ENCODE data around the gene OR5AN1.
"Not testable (repeated sequence)": the region's sequence is repeated elsewhere in the genome, so short reads cannot be mapped to it uniquely, and the experiment has no call there.

OR5AN1 gene, protein sequence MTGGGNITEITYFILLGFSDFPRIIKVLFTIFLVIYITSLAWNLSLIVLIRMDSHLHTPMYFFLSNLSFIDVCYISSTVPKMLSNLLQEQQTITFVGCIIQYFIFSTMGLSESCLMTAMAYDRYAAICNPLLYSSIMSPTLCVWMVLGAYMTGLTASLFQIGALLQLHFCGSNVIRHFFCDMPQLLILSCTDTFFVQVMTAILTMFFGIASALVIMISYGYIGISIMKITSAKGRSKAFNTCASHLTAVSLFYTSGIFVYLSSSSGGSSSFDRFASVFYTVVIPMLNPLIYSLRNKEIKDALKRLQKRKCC

DNA sequence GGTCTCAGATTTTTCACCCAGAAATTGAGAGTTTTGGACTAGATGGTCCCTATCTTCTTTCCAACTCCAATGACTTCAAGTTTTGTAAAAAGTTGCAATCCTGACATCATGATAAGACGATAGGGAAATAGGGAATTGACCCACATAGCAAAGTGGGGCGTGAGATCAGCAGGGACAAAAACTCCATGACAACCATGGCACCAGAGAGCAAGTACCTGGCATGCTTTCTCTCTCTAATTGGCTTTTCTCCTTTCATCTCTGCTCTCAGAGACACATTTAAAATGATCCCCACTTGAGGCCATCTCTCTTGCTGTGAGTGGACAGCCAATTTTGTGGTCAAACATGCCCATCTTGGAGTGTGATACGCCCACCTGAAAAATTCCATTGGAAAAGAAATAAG is at the start of gene OR5AN1:
Gene OR5AN1, plus strand, starts transcription at position 301 of the 400 bp plus-strand sequence. CDS start 5,564 bp downstream, outside the sequence.
- DNase-seq: no peak

DNA sequence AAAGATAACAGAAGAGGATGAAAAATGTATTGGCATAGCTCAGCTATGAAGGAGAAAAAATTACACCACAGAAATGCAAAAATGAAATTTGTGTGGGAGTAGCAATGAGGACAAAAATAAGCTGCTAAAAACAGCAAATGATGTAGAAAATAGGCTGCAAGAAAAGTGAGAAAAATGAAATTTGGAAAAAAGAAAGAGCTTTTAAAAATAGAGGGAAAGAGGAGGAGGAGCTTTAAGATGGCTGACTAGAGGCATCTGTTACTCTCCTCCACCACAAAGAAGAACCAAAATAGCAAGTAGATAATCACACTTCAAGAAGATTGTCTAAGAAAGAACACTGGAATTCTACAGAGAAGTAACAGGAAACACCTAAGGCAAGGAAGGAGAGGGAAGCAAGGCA is 23.7 kb upstream of the OR5AN1 start:
- no peak for DNase-seq

DNA sequence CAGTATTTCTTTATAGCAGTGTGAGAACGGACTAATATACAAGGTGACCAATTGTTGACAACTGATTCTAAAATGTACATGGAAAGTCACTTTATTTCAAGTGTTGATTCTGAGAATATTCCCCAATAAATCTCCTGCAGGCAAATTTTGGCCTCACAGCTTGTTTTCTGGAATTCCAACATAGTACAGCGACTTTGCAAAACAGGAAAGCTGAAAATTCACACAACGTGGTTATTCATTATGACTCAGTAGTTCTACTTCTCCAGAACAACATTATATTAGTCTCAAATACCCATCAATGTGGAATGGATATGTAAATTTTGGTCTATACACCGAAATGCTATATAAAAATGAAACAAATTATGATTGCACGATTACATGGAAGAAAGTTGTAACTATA is 22.5 kb upstream of the OR5AN1 start:
- no peak for DNase-seq

DNA sequence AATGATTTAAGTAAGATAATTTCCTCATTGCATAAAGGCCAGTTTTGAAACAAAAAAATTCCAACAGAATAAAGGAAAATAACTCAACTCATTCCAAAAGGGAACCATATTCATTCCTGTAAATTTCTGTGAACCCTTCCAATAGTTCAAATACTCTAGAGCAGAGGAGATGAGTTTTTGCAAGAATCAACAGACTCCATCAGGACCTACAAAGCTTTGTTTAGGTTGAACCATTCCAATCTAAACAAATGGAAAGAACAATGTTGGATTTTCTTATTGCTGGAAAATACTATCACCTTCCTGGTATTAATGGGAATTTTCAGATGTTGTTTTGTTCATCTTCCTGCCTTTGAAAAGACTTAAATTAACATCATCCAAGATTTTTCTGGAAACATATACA is 21.8 kb upstream of the OR5AN1 start:
- DNase-seq: no peak

DNA sequence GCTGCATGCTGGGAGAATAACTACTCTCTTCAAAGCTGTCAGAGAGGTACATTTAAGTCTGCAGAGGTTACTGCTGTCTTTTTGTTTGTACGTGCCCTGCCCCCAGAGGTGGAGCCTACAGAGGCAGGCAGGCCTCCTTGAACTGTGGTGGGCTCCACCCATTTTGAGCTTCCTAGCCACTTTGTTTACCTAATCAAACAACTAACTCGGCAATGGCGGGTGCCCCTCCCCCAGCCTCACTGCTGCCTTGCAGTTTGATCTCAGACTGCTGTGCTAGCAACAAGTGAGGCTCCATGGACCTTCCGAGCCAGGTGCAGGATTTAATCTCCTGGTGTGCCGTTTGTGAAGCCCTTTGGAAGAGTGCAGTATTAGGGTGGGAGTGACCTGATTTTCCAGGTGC is 9.0 kb upstream of the OR5AN1 start:
- DNase-seq: not testable (repeated sequence)

DNA sequence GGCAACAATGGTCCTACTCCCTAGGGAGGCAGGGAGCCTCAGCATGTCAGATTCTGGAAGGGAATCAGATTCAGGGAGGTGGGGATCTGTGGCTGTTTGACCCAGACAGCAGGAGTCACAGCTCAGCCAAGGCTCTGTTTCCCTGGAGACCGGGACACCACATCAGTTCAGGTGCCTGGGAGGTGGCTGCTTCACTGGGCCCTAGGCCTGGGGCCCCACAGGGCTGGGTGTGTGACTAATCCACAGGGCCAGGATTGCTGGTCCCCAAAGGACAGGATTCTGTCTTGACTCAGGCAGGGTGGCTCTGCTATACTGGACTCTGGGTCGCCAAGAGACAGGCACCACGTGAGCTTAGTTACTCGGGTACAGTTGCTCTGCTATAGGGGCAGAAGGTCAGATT is 3.5 kb upstream of the OR5AN1 start:
- DNase-seq: no peak

DNA sequence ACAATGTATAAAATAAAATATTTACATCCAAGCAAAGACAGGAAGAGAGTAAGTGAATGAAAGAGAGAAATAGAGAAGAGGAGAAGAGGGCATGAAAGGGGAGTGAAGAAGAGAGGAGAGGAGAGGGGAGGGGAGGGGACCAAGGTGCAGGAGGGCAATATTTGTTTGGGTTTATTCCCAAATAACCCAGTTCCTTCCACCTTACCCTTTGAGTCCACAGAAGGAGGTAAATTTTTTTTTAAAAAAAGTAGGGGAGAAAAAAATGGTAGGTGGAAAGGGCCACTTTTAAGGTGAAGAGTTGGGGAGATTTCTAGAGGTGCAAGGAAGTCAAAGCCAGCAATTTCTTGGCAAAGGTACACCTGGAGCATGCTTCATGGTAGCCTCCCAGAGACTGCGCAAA is 2.1 kb upstream of the OR5AN1 start:
- DNase-seq: no peak

DNA sequence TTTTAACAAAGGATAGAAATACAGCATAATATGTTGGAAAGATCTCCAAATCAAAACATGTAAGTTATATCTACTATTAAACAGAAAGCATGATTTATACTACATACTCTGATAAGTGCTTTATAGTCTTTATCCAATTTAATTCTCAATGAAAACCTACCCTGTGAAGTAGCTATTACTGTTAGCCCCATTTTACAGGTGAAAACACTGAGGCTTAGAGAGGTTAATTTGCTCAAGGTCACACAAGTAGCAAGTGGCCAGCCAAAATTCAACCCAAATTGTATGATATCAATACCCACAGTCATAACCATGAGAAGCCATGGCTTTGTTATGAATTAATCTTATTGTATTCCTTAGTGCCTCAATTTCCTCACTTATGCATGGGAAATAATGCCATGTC is 675 bp upstream of the OR5AN1 start:
- no peak for DNase-seq

DNA sequence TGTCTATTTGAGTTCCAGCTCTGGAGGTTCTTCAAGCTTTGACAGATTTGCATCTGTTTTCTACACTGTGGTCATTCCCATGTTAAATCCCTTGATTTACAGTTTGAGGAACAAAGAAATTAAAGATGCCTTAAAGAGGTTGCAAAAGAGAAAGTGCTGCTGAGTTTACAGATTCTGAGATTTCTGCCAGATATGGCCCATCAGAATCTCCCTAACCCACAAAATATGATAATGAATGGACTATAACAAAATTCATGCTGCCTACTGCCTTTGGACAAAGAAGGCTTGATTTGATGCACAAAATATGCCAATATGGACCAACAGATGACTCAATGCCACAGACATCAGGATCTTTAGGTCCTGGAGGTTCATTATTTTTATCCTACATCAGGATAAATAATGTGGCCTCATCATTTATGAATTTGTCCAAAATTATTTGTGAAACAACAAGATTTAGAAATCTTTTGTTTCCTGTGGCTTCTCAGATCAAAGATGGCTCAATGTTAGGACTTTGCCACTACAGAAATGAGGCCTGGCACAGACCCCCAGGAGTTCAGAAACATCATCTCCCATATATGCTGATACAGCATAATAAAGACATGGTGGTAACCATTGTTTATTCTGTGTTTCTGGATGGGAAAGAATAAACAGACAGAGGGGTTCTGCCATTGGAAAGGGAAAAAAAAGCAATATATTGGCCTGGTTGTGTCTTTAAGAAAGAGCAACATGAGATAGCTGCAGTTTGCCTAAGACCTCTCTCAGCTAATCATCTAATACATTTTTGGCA is 6.7 kb downstream of the OR5AN1 start:
- no peak for DNase-seq

DNA sequence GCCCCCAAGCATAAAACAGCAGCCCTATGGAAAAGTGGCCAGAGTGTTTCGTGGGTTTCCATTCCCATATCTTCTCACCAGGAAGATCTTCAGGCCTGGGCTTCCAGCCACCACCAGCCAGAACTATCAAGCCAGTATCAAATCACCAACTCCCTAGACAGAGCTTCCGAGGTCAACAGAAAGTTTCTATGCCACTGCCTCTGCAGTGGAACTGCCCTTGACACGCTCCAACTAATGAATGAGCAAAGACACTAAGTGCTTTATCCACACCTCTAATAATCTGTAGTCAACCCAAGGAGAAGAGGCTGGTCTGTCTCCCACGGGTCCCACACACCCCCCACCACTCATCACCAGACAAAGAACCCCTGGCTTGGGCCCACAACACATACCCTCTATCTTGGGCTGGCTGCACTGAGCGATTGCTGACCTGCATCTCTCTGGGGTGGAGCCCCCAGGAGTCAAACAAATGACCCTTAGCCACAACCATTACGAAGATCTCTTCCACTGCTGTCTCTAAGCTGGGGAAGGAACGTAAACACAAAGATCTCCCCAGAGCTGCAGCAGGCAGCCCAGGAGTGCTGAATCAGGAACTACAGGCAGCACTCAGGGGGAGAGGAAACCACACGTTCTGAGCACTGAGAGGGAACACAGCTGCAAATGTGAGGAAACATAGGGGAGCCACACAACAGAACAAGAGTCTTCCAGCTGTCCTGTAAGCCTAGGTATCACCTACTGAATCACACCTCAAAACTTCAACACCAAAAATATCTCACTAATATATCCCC is 9.7 kb downstream of the OR5AN1 start:
- DNase-seq: no peak

DNA sequence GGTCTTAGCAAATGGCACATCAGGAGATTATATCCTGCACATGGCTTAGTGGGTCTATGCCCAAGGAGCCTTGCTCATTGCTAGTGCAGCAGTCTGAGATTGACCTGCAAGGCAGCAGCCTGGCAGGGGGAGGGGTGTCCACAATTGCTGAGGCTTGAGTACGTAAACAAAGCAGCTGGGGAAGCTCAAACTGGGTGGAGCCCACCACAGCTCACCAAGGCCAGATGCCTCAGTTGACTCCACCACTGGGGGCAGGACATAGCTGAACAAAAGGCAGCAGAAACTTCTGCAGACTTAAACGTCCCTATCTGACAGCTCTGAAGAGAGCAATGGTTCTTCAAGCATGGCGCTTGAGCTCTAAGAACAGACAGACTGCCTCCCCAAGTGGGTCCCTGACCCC is 13.6 kb downstream of the OR5AN1 start:
- DNase-seq: not testable (repeated sequence)

DNA sequence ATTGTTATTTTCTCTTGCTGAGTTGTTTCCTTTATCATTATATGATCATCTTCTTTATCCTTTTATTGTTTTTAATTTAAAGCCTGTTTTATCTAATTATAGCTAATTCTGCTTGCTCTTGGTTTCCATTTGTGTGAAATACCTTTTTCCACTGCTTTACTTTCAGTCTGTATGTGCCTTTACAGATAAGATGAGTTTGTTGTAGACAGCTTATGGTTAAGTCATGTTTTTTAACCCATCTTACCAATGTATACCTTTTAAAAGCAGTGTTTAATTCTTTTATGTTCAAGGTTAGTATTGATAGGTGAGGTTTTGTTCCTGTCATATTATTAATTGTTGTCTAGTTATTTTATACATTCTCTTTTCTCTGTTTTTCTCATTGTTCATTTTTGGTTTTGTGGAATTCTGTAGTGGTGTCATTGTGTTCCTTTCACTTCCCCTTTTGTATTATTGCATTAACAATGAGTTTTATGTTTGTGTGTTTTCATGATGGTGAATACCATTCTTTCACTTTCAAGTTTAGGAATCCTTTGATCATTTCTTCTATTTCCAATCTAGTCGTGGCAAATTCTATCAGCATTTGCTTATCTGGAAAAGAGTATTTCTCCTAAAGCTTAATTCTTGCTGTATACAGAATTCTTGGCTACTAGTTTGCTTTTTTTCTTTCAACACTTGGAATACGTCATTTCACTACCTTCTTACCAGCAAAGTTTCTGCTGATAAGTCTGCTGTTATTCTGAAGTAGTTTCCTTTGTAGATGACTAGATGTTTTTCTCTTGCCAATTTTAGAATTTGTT is 21.8 kb downstream of the OR5AN1 start:
- no peak for DNase-seq

DNA sequence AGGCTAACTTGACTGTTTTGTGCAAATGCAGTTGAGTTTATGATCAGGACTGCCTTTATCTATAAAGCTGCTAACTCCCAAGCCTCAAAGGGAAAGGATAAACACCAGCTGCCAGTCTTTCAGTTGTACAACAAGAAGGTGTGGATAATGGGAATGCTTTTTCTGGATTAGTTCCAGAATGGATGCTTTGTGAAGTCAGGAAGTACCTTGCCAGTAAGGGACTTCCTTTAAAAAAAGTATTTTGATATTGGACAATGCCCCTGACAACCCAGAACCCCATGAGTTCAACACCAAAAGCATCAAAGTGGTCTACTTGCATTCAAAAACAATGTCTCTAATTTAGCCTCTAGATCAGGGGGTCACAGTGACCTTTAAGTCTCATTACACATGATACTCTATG is 35.5 kb downstream of the OR5AN1 start:
- DNase-seq: no peak

DNA sequence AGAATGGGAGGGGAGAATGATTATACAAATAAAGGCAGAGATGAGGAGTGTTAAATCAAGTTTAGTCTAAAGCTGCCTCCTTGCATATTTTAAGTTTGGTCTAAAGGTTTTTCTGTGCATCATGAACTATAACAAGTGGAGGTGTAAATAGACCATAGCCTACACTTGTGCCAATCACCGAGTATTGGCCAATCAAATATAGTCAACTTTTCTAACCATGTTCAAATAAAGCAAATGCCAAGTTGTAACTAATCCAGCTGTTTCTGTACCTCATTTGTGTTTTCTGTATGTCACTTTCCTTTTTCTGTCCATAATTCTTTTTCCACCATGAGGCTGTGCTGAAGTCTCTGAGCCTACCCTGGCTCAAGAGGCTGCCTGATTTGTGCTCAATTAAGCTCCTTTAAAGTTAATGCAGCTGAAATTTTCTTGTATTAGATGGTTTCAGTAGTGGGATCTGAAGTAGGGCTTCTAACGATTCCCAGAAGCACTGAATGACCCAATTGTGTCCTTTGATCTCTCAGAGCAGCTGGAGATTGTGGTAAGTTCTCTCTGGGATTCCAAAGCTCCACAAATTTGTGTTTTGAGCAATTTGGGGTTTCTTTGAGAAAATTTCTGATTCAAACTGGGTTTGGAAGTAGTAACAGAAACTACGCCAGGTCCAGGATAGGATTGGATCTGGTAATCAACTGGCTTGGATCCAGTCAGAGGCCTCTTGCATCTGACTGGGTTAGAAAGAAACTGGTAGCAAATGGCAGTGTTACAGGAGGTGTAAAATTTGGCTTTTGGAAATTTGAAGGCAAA is 42.0 kb downstream of the OR5AN1 start:
- no peak for DNase-seq

DNA sequence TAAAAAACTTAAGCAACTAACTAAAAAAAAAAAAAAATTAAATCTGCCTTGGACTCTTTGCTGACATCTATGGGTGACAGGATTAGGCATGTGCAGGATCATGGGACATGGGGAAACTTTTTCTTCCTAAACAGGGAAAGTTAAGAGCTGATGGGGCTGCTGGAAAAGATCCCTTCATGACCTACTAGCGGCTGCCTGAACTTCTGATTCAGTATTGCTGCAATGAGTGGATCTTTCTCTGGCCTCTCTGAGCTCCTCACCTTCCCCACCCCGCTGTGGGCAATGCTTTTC is 42.5 kb downstream of the OR5AN1 start:
- DNase-seq: no peak

DNA sequence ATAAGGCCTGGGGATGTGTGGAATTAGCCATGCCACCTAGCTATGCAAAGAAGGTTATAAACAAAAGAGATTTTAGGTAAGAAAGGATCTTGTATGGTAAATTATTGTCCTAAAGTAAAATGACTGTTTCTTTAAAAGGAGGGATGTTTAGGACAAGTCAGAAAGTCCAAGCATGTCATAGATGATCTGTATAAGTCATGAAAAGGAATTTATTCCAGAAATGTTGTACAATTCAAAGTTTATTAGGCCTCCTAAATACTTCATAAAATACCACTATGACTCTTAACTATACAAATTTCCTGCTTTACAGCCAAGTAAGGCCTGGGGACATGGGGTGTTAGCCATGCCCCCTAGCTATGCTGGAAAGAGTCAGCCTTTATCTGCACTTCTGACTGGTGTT is 44.9 kb downstream of the OR5AN1 start:
- DNase-seq: no peak

DNA sequence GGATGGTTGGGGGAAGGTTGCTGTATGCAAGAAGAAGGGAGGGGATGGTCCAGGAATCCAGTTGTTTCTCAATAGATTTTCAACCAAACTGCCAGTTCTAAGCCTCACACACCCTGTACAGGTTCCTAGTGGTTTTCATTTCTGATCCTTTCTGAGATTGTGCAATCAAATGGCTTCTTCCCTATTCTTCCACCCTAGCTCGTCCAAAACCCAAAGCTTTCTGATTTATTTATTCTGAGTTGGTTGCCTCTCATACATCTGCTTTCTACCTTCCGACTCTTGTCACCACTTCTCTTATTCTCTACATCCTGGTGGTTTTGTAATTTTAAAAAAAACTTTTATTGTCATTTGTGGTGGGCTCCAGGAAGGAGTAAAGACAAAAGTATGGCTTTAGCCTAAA is 55.0 kb downstream of the OR5AN1 start:
- DNase-seq: no peak

DNA sequence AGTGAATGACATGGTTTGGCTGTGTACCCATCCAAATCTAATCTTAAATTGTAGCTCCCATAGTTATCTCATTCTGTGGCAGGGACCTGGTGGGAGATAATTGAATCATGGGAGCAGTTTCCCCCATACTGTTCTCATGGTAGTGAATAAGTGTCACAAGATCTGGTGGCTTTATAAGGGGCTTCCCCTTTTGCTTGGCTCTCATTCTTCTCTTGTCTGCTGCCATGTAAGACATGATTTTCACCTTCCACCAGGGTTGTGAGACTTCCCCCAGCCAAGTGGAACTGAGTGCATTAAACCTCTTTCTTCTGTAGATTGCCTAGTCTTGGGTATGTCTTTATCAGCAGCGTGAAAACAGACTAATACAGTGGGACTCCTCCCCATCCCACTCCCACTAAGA is 56.4 kb downstream of the OR5AN1 start:
- no peak for DNase-seq

DNA sequence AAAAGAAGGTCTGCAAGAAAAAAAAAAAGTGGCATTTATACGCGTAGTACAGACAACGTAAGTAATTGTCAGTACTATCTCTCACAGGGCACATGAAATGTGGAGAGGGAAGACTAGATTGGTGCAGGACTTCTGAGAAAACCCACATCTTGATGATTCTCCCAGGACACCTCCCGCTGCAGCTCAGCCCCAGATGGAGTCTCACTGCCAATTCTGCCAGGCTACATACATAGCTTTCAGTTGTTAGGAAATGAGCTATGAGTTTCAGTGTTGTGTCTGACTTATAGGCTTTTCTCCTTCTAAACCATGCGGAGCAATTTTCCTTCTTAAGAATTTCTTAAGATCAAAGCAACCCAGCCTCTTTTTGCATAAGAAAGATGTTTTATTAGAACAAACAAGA is 57.9 kb downstream of the OR5AN1 start:
- DNase-seq: no peak

DNA sequence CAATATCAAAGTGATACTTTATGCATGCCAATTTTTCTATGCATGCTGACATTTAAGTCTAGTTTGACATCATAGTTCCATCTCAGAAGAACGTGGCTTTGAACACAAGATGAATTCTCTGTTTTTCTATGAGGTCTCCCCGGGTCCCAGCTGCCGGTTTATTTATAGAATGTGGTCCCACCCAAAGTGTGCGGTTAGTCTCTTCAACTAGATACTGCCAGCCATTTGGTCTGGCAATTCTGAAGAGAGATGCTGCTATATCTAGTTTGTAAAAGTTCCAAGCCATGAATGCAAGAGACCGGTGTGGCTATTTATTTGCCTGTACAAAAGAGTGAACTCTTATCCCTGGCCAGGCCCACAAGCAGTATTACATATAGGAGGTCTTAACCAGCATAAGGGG is 58.3 kb downstream of the OR5AN1 start:
- no peak for DNase-seq

DNA sequence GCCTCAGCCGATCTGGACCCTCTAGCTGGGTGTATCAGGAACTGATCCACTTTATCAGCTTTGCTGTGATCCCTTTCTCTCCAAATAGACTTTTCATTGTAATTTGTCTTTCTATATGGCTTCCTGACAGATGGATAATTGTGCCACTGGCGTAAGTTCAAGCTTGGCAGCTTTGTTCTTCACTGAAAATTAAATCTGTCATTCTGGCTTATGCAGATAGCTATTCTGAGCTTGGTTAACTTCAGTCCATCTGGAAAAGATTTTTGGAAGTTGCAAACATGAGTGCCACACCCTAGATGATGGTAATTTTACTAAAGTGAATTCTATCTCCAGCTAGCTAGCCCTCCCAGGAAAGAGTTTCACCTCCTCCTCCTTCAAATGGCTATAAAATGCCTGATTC is 59.5 kb downstream of the OR5AN1 start:
- no peak for DNase-seq

Measured in activated CD8-positive, alpha-beta memory T cell treated with anti-CD3 and anti-CD28 coated beads, Interleukin-2, amount 50 U/mL, for 48 hours (primary cell).